H1 (cell line): Measurements from ENCODE around the gene ABCC10. TPM values are rescaled to one million over a fixed set of nuclear protein-coding genes. Genes with fewer than 3 reads are reported as not detected.

Source experiments
- CTCF ChIA-PET: fragments of 300-600 bp; sonication (Branson Sonifier 250); formaldehyde crosslinking; loops from one replicate; lab custom pipeline; 2021; ENCODE audit not compliant: partially characterized antibody; lab: Charles Lee
- POLR2A ChIA-PET: fragments of 300-600 bp; sonication (Branson Sonifier 250); formaldehyde crosslinking; loops from one replicate; lab custom pipeline; 2021; ENCODE audit warnings: inconsistent platforms; ENCODE audit not compliant: partially characterized antibody; lab: Charles Lee
- DNase-seq, 2 experiments: peaks; one replicate each; pipeline versions ENCODE4 v3.0.0 to v3.0.0-alpha.2; 2010 to 2022; ENCODE audit warnings: low spot score in 2 of 2, low read depth in 1 of 2, mixed read lengths in 1 of 2
- FAIRE-seq: peaks from 2 replicates; lab custom pipeline; 2011; peaks lifted over from hg19 to GRCh38; lab: Jason Lieb, UNC
- H2AFZ ChIP-seq: 2 replicates; pipeline ENCODE4 v1.8.1; 2012; ENCODE audit warnings: low read length, inconsistent platforms
- H2AK5ac ChIP-seq: 2 replicates; pipeline ENCODE4 v1.6.1; 2013; ENCODE audit warnings: low read depth, low read length
- H2BK120ac ChIP-seq: replicated peaks from 2 replicates; pipeline ENCODE3; 2013; ENCODE audit warnings: low read depth, low read length, inconsistent platforms
- H2BK12ac ChIP-seq: 2 replicates; pipeline ENCODE4 v1.6.1; 2013; ENCODE audit warnings: low read depth, low read length
- H2BK15ac ChIP-seq: 2 replicates; pipeline ENCODE4 v1.6.1; 2013; ENCODE audit warnings: low read length
- H2BK20ac ChIP-seq: 2 replicates; pipeline ENCODE4 v1.6.1; 2013; ENCODE audit warnings: low read length
- H2BK5ac ChIP-seq: 2 replicates; pipeline ENCODE4 v1.6.1; 2013; ENCODE audit warnings: low read depth, low read length
- H3K14ac ChIP-seq: 2 replicates; pipeline ENCODE4 v1.6.1; 2013; ENCODE audit warnings: inconsistent platforms; ENCODE audit not compliant: insufficient read length
- H3K18ac ChIP-seq: 2 replicates; pipeline ENCODE4 v1.6.1; 2013; ENCODE audit warnings: low read length; ENCODE audit errors: extremely low read depth
- H3K23ac ChIP-seq: 2 replicates; pipeline ENCODE4 v1.6.1; 2013; ENCODE audit warnings: inconsistent platforms; ENCODE audit not compliant: insufficient read length
- H3K23me2 ChIP-seq: 2 replicates; pipeline ENCODE4 v1.6.1; 2013; ENCODE audit warnings: low read depth, low read length
- H3K27ac ChIP-seq: 2 replicates; pipeline ENCODE4 v1.6.1; 2011; ENCODE audit warnings: low read depth, low read length, inconsistent platforms
- H3K27me3 ChIP-seq, 4 experiments: replicated peaks in 1 of 4; 1 replicate in 1 of 4; 2 replicates in 3 of 4; pipeline versions ENCODE4 v1.6.1 to v1.8.1; 2011 to 2013; ENCODE audit warnings: low read length in 3 of 4, mild to moderate bottlenecking in 3 of 4, inconsistent platforms in 2 of 4, mixed read lengths in 2 of 4, moderate library complexity in 1 of 4; ENCODE audit not compliant: control insufficient read depth in 3 of 4, insufficient read depth in 3 of 4; ENCODE audit errors: extremely low read depth in 1 of 4
- H3K36me3 ChIP-seq, 4 experiments: 2 replicates each; pipeline versions ENCODE4 v1.6.1 to v1.8.1; 2011 to 2013; ENCODE audit warnings: mild to moderate bottlenecking in 4 of 4, low read length in 3 of 4, moderate library complexity in 2 of 4, control low read depth in 1 of 4, inconsistent platforms in 1 of 4; ENCODE audit not compliant: insufficient read depth in 4 of 4, control insufficient read depth in 2 of 4
- H3K4ac ChIP-seq: replicated peaks from 2 replicates; pipeline ENCODE3; 2013; ENCODE audit warnings: low read length, low read depth, mixed read lengths, inconsistent platforms; ENCODE audit not compliant: insufficient read length
- H3K4me1 ChIP-seq, 4 experiments: replicated peaks in 1 of 4; 1 replicate in 1 of 4; 2 replicates in 3 of 4; pipeline versions ENCODE4 v1.6.1 to v1.8.1; 2011 to 2013; ENCODE audit warnings: low read length in 3 of 4, inconsistent platforms in 2 of 4, mixed read lengths in 1 of 4; ENCODE audit not compliant: insufficient read depth in 4 of 4, control insufficient read depth in 3 of 4
- H3K4me2 ChIP-seq, 2 experiments: 2 replicates each; pipeline versions ENCODE4 v1.6.1 to v1.8.1; 2011 to 2013; ENCODE audit warnings: low read depth in 2 of 2, low read length in 2 of 2, control low read depth in 1 of 2, inconsistent platforms in 1 of 2, mild to moderate bottlenecking in 1 of 2; ENCODE audit not compliant: insufficient read depth in 1 of 2
- H3K4me3 ChIP-seq, 4 experiments: fragments of 200-600, 300-600 bp in 1 of 4; sonication (generic), shearing (Covaris generic), sonication (Bioruptor Twin) in 1 of 4; 2 replicates each; pipeline versions ENCODE4 v1.5.1 to v1.8.1; 2011 to 2016; ENCODE audit warnings: low read length in 4 of 4, low read depth in 3 of 4, control low read depth in 2 of 4, inconsistent platforms in 2 of 4, mild to moderate bottlenecking in 2 of 4, mixed read lengths in 1 of 4, moderate library complexity in 1 of 4; ENCODE audit not compliant: insufficient read depth in 2 of 4; ENCODE audit errors: extremely low read depth in 1 of 4
- H3K56ac ChIP-seq: replicated peaks from 2 replicates; pipeline ENCODE3; 2013; ENCODE audit warnings: low read depth, mild to moderate bottlenecking, mixed read lengths, low read length, inconsistent platforms; ENCODE audit not compliant: insufficient read length
- H3K79me1 ChIP-seq: 2 replicates; pipeline ENCODE4 v1.6.1; 2013; ENCODE audit warnings: low read depth, low read length, control low read depth
- H3K79me2 ChIP-seq, 2 experiments: 2 replicates each; pipeline versions ENCODE4 v1.6.1 to v1.8.1; 2012 to 2013; ENCODE audit warnings: low read length in 2 of 2, mild to moderate bottlenecking in 2 of 2, inconsistent platforms in 1 of 2; ENCODE audit not compliant: insufficient read depth in 2 of 2, control insufficient read depth in 1 of 2
- H3K9ac ChIP-seq, 4 experiments: replicated peaks in 1 of 4; 1 replicate in 1 of 4; 2 replicates in 3 of 4; pipeline versions ENCODE4 v1.6.1 to v1.8.1; 2011 to 2013; ENCODE audit warnings: low read depth in 3 of 4, low read length in 3 of 4, control low read depth in 2 of 4, mild to moderate bottlenecking in 2 of 4, moderate library complexity in 2 of 4, inconsistent platforms in 1 of 4; ENCODE audit errors: extremely low read depth in 1 of 4
- H3K9me3 ChIP-seq, 2 experiments: 2 replicates each; pipeline versions ENCODE4 v1.6.1 to v1.8.1; 2012 to 2013; ENCODE audit warnings: mild to moderate bottlenecking in 2 of 2, moderate library complexity in 2 of 2, control low read depth in 1 of 2, inconsistent platforms in 1 of 2, low read depth in 1 of 2, low read length in 1 of 2, mixed read lengths in 1 of 2; ENCODE audit not compliant: insufficient read depth in 2 of 2
- H4K20me1 ChIP-seq, 2 experiments: replicated peaks in 1 of 2; 2 replicates each; pipeline versions ENCODE3 to v1.8.1; 2011 to 2013; ENCODE audit warnings: inconsistent platforms in 2 of 2, low read length in 2 of 2, mild to moderate bottlenecking in 1 of 2; ENCODE audit not compliant: insufficient read depth in 2 of 2, control insufficient read depth in 1 of 2
- H4K5ac ChIP-seq: 2 replicates; pipeline ENCODE4 v1.6.1; 2013; ENCODE audit warnings: low read length, low read depth, mixed read lengths, inconsistent platforms; ENCODE audit not compliant: insufficient read length
- H4K8ac ChIP-seq: 2 replicates; pipeline ENCODE4 v1.8.0; 2013; ENCODE audit warnings: mild to moderate bottlenecking, moderate library complexity, low read length, inconsistent platforms; ENCODE audit not compliant: insufficient read depth; ENCODE audit errors: extremely low read depth
- H4K91ac ChIP-seq: replicated peaks from 2 replicates; pipeline ENCODE3; 2013; ENCODE audit warnings: low read length, mixed read lengths, inconsistent platforms; ENCODE audit not compliant: insufficient read length
- EZH2 ChIP-seq: fragments of 200-600 bp; sonication (generic); IDR thresholded peaks from 2 replicates; pipeline ENCODE4 v1.7.1; 2012; ENCODE audit warnings: low read depth, mild to moderate bottlenecking, moderate library complexity, low read length, inconsistent platforms; ENCODE audit not compliant: severe bottlenecking
- HDAC6 ChIP-seq: IDR thresholded peaks from one replicate; pipeline ENCODE4 v1.7.1; 2012; ENCODE audit warnings: low read depth, mild to moderate bottlenecking, inconsistent platforms, low read length, moderate library complexity
- MAFK ChIP-seq: IDR thresholded peaks from 2 replicates; pipeline ENCODE4 v1.6.1; 2012; ENCODE audit warnings: low read depth, mild to moderate bottlenecking, improper control_type of control experiment, low read length
- SP2 ChIP-seq: IDR thresholded peaks from 2 replicates; pipeline ENCODE4 v1.6.1; 2012; ENCODE audit warnings: mild to moderate bottlenecking, low read length, inconsistent platforms
- WGBS, 2 experiments: shearing (Covaris generic) in 1 of 2; methylation state at CpG; one replicate each; pipeline versions ENCODE4 v1.1.6 to v1.1.7; 2013 to 2015; ENCODE audit warnings: low lambda C conversion rate in 2 of 2, mixed read lengths in 2 of 2, inconsistent platforms in 1 of 2, low coverage in 1 of 2, missing lambda C conversion rate in 1 of 2; ENCODE audit not compliant: insufficient replicate concordance in 2 of 2, insufficient coverage in 1 of 2, insufficient read length in 1 of 2; ENCODE audit errors: extremely low coverage in 1 of 2, missing lambda C conversion rate in 1 of 2; 5-methylcytosine and 5-hydroxymethylcytosine counted together
- polyA plus RNA-seq, 7 experiments: library from polyadenylated mRNA; depleted of rRNA in 3 of 7; stranded (reverse) in 5 of 7; unstranded in 2 of 7; fragments of >200 nt in 5 of 7; fragments of 200-250 nt in 2 of 7; gene quantifications; 1 replicate in 5 of 7; 2 replicates in 1 of 7; 4 replicates in 1 of 7; pipeline versions ENCODE4 v1.2.1 to v1.2.3, GENCODE V29; 2011 to 2013; ENCODE audit warnings: missing spikeins in 2 of 7, mixed read lengths in 2 of 7
- total RNA-seq: library from RNA; stranded (reverse); fragmentation: NEBNext Ultra II Directional; extraction: Animal tissue kit (Norgen Biotek cat#: 25700); gene quantifications from 2 replicates; pipeline ENCODE4 v1.2.1, GENCODE V29; 2021

Gene ABCC10
- total and polyA plus RNA-seq, 2 of the 8 experiments (the other 6 are each of a cell fraction or from before 2014, with no cell fraction given), result 15.5 to 24.6 TPM

DNA sequence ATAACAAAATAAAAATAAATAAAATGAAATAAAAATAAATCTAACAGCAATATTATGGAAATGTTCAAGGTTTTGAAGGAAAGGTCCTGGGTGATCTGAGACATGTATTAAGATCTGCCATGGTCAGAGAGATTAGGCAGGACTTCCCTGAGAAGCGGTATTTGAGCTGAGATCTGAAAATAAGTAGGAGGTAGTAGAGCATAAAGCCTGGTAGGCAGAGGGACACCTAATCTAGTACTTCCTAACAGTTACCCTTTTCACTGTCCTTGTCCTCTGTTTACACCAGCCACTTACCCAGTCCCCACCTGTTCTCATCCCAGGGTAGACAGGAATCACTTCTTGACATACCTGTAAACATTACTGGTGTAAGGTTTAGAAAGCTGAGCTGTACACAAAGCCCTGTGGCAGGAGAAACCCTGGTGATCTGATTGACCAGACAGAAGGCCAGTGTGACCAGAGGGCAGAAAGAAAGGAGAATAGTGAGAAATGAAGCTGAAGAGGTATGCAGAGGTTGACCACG, 49.6 kb upstream of the ABCC10 start:
- no peaks in the 10 kb centered on the region for H3K36me3 ChIP-seq
- no peaks in the 10 kb centered on the region for H3K79me1 ChIP-seq
- no peak overlapping the region for H2BK20ac ChIP-seq
- H4K5ac ChIP-seq, result no peak overlapping the region
- no peak overlapping the region for H3K56ac ChIP-seq
- H4K91ac ChIP-seq, result no peak overlapping the region
- 88% methylated on average over 2 of the region's 2 CpGs; no CpG with 5 or more reads in 1 of the 2 experiments for WGBS, 2 experiments
- FAIRE-seq (no peak), DNase-seq (no peak)
- H3K9me3 ChIP-seq, result no peaks in the 10 kb centered on the region
- no peak overlapping the region for H2BK120ac ChIP-seq
- H3K4me1 ChIP-seq, result no peaks in the 10 kb centered on the region
- CTCF ChIA-PET, result interaction anchor here (0.7 to 3.1 kb wide), 9 partner anchors 9 to 679 kb away, joined by 3 to 12 read pairs (median 3); no protein-coding TSS in a partner anchor
- no peak overlapping the region for H2BK15ac ChIP-seq
- no peak overlapping the region for H3K18ac ChIP-seq
- H3K9ac ChIP-seq, result no peak overlapping the region
- H4K20me1 ChIP-seq, result no peaks in the 10 kb centered on the region
- no peak overlapping the region for H3K4me3 ChIP-seq
- H3K14ac ChIP-seq, result no peak overlapping the region
- H3K23ac ChIP-seq, result no peak overlapping the region
- no peak overlapping the region for H4K8ac ChIP-seq
- H2AFZ ChIP-seq, result no peak overlapping the region
- H3K79me2 ChIP-seq, result no peaks in the 10 kb centered on the region
- no peak overlapping the region for H3K4ac ChIP-seq
- H3K4me2 ChIP-seq, result no peak overlapping the region
- H3K27ac ChIP-seq, result no peak overlapping the region
- H3K27me3 ChIP-seq, result no peaks in the 10 kb centered on the region
- no peak overlapping the region for H2BK12ac ChIP-seq
- H3K23me2 ChIP-seq, result no peaks in the 10 kb centered on the region
- H2AK5ac ChIP-seq, result no peak overlapping the region
- TF ChIP-seq EZH2 (no peak), MAFK (no peak), SP2 (no peak), HDAC6 (no peak)
- TF ChIP-seq, all 59 proteins: peak for 0
- POLR2A ChIA-PET, result interaction anchor here (1.2 to 1.3 kb wide), 2 partner anchors 8 to 196 kb away, joined by 3 to 4 read pairs; partner anchors contain the start of gene ZNF318
- H2BK5ac ChIP-seq, result no peak overlapping the region
